ENCODE data around the gene XAF1.
"Not testable (repeated sequence)": the region's sequence is repeated elsewhere in the genome, so short reads cannot be mapped to it uniquely, and the experiment has no call there.

The XAF1 gene

GRCh38 chr17:6755281-6755680 lies 565 bp upstream of the XAF1 start:
- DNase-seq = no peak

- DNase-seq = no peak
Measured at GRCh38 chr17:6756425-6757031, 682 bp downstream of the XAF1 start.

DNA sequence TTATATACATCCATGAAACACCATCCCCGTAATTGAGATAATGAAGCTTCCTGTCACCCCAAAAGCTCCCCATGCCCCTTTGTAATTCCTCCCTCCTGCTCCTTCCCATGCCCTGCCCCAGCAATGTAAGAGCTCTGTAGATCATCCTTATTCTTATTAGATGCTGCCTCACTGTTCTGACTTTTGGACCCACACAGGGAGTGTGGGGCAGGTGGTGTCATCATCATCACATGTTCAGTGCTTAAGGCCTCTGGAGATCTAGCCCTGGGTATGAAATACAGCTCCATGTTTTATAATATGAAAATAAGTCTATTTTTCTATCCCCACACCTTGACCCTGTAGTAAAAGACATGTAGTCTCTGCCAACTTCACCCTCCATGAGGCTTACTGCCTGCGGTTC lies 1.9 kb downstream of the XAF1 start:
- DNase-seq = no peak

DNA sequence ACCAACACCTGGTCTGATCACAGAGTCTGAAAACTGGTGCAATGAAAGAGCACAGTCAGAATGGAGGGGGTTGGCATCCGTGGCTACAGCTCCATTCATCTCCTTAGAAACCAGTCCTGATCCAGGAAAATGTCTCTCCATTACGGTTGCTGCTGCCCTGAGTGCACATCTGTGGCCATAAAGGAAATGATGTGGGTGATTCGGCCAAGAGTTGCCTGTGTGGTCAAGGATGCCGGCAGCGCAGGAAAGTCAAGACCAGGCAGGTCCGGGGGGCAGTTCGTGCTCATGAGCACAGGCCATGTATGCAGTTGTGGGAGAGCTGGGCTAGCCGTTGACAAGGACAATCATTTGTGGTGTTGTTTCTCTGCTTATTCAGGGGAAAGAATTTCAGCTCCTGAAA lies 5.9 kb downstream of the XAF1 start:
- no peak for DNase-seq

DNA sequence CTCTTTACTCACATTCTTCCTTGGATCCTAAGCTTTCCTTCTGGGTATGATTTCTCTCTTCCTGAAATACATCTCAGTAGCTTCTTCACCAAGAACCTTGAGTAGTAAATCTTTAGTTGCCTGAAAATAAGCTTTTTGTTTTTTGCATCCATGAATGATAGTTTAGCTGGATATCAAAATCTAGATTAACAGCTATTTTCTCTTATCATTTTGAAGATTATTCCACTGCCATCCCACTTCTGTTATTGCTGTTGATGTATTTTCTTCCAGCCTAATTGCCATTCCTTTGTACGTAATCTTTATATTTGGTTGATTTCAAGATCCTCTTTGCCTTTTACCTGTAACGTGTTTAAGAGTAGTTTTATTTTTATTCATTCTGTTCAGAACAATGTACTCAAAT lies 12.6 kb downstream of the XAF1 start:
- no peak for DNase-seq

DNA sequence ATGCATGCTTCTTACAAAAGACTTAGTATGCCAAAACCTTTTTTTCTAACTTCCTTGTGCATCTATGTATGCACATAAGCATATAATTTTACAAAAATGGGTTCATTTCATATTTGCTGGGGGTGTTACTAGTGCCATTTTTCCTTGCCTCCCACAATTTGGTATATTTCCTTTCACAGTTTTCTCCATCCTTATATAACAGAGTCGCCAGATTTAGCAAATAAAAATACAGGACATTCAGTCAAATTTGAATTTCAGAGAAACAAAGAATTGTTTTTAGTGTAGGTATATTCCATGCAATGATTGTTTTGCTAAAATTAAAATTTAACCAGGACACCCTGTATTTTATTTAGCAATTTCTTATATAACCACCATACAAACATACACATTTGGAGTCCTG lies 16.2 kb downstream of the XAF1 start:
- no peak for DNase-seq

DNA sequence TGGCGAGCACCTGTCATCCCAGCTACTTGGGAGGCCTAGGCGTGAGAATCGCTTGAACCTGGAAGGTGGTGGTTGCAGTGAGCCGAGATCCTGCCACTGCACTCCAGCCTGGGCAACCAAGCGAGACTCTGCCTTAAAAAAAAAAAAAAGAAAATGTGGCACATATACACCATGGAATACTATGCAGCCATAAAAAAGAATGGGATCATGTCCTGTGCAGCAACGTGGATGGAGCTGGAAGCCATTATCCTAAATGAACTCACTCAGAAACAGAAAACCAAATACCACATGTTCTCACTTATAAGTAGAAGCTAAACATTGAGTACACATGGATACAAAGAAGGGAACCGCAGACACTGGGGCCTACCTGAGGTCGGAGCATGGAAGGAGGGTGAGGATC lies 19.1 kb downstream of the XAF1 start:
- not testable (repeated sequence) for DNase-seq

DNA sequence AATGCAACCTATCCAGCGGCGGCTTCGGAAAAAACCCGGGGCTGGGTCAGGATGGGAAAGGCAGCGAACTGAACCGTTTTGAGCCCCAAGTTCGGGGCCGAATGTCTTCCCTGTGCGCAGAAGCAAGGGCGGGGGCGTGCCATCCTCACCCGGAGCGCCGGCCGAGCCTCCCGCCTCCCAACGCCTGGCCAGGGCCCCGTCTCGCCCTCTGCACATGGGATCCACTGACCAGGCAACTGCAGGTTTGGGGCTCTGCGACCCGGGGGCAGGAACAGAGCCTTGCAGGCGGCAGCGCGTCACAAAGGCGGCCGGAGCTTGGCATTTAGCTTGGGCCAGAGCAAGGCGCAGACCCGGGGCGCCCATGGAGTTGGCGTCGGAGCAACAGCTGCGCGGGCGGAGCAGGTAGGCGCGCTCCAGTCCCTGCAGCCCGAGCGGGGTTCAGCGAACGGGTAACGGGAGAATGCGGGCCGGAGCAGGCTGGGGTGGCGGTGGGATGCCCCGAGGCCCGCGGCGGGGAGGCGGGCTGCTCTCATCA lies 20.1 kb downstream of the XAF1 start, which contains the start of gene FBXO39:
Gene FBXO39, plus strand, starts transcription at position 345 of the 535 bp plus-strand sequence. CDS start 3,654 bp downstream, outside the sequence.
- DNase-seq = no peak

DNA sequence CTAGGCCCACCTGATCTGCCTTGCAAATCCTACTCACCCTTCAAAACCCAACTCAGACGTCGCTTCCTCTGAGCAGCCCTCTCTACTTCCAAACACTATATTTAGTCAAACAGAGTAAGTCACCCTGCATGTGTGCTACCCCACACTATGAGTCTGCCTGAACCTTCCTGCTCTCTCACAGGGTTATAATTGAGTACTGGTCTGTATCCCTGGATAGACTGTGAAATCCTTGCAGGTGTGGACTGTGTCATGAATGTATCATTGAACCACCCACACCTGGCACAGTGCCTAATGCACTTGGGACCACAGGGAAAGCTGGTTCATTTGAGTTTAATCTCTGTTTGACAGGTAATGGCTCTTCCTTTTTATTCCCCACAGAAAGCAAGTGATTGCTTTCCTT lies 23.6 kb downstream of the XAF1 start:
- DNase-seq = no peak

- no peak for DNase-seq
Measured at GRCh38 chr17:6780001-6780400, 24.2 kb downstream of the XAF1 start.

- no peak for DNase-seq
Measured at GRCh38 chr17:6780886-6781285, 25.0 kb downstream of the XAF1 start.

DNA sequence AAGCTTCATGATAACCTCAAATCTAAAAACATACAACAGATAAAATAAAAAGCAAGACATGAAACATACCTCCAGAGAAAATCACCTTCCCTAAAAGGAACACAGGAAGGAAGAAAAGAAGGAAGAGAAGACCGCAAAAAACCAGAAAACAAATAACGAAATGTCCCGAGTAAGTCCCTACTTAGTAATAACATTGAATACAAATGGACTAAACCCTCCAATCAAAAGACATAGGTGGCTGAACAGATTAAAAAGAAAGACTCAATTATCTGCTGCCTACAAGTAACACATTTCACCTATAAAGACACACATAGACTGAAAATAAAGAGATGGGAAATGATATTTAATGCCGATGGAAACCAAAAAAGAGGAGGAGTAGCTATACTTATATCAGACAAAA lies 26.4 kb downstream of the XAF1 start:
- no peak for DNase-seq

GRCh38 chr17:6786618-6787017 lies 30.8 kb downstream of the XAF1 start:
- DNase-seq = no peak

GRCh38 chr17:6787081-6787693 lies 31.3 kb downstream of the XAF1 start:
- DNase-seq = no peak

GRCh38 chr17:6789146-6789545 lies 33.3 kb downstream of the XAF1 start:
- no peak for DNase-seq

GRCh38 chr17:6793748-6794493 lies 38.1 kb downstream of the XAF1 start:
- no peak for DNase-seq

GRCh38 chr17:6796017-6796886 lies 40.4 kb downstream of the XAF1 start:
- DNase-seq = no peak

DNA sequence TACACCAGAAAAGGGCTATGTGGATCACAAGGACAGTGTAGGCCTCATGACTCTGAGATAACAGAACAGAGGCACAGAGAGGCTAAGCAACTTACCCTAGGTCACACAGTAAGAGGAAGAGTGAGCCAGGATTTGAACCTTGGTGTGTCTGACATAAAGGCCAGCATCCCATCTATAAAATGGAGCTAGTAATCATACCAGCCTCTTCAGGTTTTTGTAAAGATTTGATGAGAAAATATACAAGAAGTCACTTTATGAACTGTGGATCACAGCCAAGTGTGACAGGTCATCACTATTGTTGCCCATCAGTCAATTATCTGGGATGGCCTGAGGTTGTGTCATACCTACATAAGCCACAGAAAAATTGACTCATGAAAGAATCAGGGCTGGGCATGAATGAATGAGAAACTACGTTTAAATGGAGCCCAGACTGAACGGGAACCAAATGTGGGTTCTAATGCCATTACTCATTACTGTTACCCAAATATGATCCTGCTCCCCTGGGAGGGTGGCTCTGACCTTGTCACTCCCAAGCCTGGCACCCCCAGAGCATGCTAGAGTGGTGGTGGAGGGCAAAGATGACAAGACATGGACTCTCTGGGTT lies 41.1 kb downstream of the XAF1 start:
- no peak for DNase-seq

DNA sequence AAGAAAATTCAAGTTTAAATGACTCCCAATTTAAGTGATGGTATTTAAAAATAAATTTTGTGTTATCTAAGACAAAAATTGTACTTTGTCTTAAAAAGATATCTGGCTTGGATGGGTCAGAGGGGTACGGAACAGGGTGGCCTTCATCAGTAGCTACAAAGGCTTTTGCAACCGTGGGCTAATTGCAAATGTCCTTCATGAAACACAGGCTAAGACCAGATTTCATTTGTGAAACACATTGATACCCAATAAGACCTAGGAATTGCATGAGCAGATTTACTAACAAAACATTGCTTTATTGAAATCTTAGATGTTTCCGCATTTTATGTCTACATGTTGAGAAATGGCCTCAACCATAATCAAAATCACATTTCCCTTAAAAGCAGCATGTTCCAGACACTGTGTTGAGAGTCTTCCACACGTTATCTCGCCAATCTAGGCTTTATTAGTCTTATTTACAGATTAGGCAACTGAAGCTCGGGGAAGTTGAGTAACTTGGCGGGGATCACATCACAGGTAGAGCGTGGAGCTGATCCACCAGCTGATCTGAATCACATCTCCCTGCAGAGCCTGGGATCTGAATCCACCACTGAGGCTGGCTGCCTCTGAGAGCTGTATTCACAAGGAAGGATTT lies 42.0 kb downstream of the XAF1 start:
- DNase-seq = no peak

DNA sequence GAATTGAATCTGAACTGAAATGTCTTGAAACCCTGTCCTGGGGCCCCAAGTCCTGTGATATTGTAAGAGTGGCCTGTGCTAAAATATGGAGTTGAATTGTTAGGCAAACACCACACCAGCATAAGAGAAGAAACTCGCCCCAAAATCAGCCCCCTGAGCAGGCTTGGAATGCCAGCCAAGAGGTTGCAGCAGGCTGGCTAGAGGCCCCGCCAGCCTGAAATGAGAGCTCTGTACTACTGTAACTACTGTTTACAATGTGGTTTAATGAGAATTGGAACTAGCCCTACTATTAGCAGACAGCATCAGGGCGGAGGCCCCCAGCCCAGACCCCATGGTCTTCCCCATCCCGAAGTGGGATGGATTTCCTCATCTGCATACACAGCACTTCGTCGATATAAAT lies 43.9 kb downstream of the XAF1 start:
- DNase-seq = no peak

DNA sequence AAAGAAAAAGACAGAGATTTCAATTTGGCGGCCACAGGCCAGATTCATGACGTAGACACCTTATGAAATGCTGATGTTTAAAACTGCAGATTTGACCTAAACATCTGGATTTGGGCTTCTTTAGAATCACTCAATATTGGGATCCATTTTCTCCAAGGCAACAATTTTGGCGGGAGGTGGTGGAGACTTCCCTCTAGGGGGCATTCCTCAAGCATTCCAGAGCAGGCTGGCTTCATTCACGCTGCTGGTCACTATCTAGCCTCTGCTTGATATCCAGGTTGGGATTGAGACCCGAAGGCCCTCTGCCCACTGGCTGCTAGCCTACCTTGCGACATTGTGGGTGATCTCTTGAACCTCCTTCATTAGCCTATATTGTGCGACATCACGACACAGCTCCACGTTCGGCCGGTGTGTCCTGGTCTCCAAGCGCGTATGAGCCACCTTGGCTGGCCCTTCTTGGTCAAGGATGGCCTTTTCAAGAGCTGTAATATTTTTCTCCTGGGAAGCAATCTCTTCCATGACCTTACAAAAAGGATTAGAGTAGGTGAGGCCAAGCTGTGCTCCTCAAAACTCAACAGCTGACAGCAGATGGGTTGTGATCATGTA lies 44.7 kb downstream of the XAF1 start:
- DNase-seq = peak; percentile 23

GRCh38 chr17:6811510-6811909 lies 55.7 kb downstream of the XAF1 start:
- no peak for DNase-seq
